Type B pancreatic cell (in vitro differentiated cells): ENCODE measurements around the gene SLC12A6. TPM values are rescaled to one million over a fixed set of nuclear protein-coding genes. Genes with fewer than 3 reads are reported as not detected.

Experiments used
- DNase-seq: peaks from one replicate; pipeline ENCODE4 v3.0.0; 2021; ENCODE audit warnings: mixed read lengths; ENCODE audit not compliant: unreplicated experiment; ENCODE audit errors: extremely low spot score
- H3K27ac Mint-ChIP-seq: 2 replicates; pipeline ENCODE4 v1.8.0; 2021; ENCODE audit warnings: mild to moderate bottlenecking, mixed read lengths
- H3K27me3 Mint-ChIP-seq: 2 replicates; pipeline ENCODE4 v1.8.0; 2021; ENCODE audit warnings: mixed read lengths
- H3K36me3 Mint-ChIP-seq: 2 replicates; pipeline ENCODE4 v1.8.0; 2021; ENCODE audit warnings: mixed read lengths
- H3K4me1 Mint-ChIP-seq: one replicate; pipeline ENCODE4 v1.8.0; 2021; ENCODE audit warnings: mixed read lengths; ENCODE audit not compliant: unreplicated experiment
- H3K4me3 Mint-ChIP-seq: 2 replicates; pipeline ENCODE4 v1.8.0; 2021; ENCODE audit warnings: mild to moderate bottlenecking, mixed read lengths
- H3K9me3 Mint-ChIP-seq: 2 replicates; pipeline ENCODE4 v1.8.0; 2021; ENCODE audit warnings: mixed read lengths
- CTCF ChIP-seq: fragments of 200-600 bp; sonication (generic); conservative IDR thresholded peaks from 2 replicates; pipeline ENCODE4 v1.5.0; 2021; ENCODE audit warnings: antibody characterized with exemption, mild to moderate bottlenecking
- total RNA-seq: library from RNA; stranded (reverse); gene quantifications from 2 replicates; pipeline ENCODE4 v1.2.1, GENCODE V29; 2021; ENCODE audit warnings: low replicate concordance

SLC12A6 gene
- total RNA-seq, 1 donor from 2014 or later = 14.5 TPM

- Mint-ChIP-seq H3K27ac (no peak overlapping the region), H3K4me1 (no peaks in the 10 kb centered on the region)
- no peak for DNase-seq
Observed at GRCh38 chr15:34275721-34276120, 61.9 kb downstream of the SLC12A6 start.

GRCh38 chr15:34275154-34275553 is 62.4 kb downstream of the SLC12A6 start:
- H3K4me1 Mint-ChIP-seq = no peaks in the 10 kb centered on the region
- no peak for TF ChIP-seq CTCF
- peaks cover 4% of the 10 kb centered on the region for H3K36me3 Mint-ChIP-seq

More at GRCh38 chr15:34275721-34276120, 61.9 kb downstream of the SLC12A6 start:
- Mint-ChIP-seq H3K36me3 (peaks cover 4% of the 10 kb centered on the region), H3K4me3 (no peak overlapping the region), H3K27me3 (no peaks in the 10 kb centered on the region), H3K9me3 (peaks cover under 1% of the 10 kb centered on the region)
- no peak for TF ChIP-seq CTCF

GRCh38 chr15:34271493-34271892 is 66.1 kb downstream of the SLC12A6 start:
- H3K27me3 Mint-ChIP-seq = no peaks in the 10 kb centered on the region
- H3K27ac Mint-ChIP-seq = no peak overlapping the region
- H3K36me3 Mint-ChIP-seq = peaks cover 4% of the 10 kb centered on the region
- no peak for DNase-seq
- no peak overlapping the region for H3K4me3 Mint-ChIP-seq
- H3K9me3 Mint-ChIP-seq = no peaks in the 10 kb centered on the region
- H3K4me1 Mint-ChIP-seq = no peaks in the 10 kb centered on the region
- no peak for TF ChIP-seq CTCF

More at GRCh38 chr15:34275154-34275553, 62.4 kb downstream of the SLC12A6 start:
- no peaks in the 10 kb centered on the region for H3K27me3 Mint-ChIP-seq
- no peak overlapping the region for H3K4me3 Mint-ChIP-seq
- no peak for DNase-seq
- H3K27ac Mint-ChIP-seq = no peak overlapping the region
- H3K9me3 Mint-ChIP-seq = no peaks in the 10 kb centered on the region

- H3K27me3 Mint-ChIP-seq = no peaks in the 10 kb centered on the region
- DNase-seq = no peak
- H3K4me3 Mint-ChIP-seq = no peak overlapping the region
- H3K4me1 Mint-ChIP-seq = no peaks in the 10 kb centered on the region
- H3K9me3 Mint-ChIP-seq = no peaks in the 10 kb centered on the region
- H3K27ac Mint-ChIP-seq = no peak overlapping the region
- H3K36me3 Mint-ChIP-seq = peaks cover 4% of the 10 kb centered on the region
- no peak for TF ChIP-seq CTCF
Observed at GRCh38 chr15:34266751-34267150, 70.8 kb downstream of the SLC12A6 start.

GRCh38 chr15:34264076-34264475 is 73.5 kb downstream of the SLC12A6 start:
- Mint-ChIP-seq H3K27ac (no peak overlapping the region), H3K4me1 (no peaks in the 10 kb centered on the region), H3K36me3 (peaks cover 4% of the 10 kb centered on the region), H3K27me3 (no peaks in the 10 kb centered on the region), H3K9me3 (no peaks in the 10 kb centered on the region), H3K4me3 (no peak overlapping the region)
- no peak for TF ChIP-seq CTCF
- DNase-seq = no peak

GRCh38 chr15:34262362-34262761 is 75.2 kb downstream of the SLC12A6 start:
- Mint-ChIP-seq H3K4me3 (no peak overlapping the region), H3K27me3 (no peaks in the 10 kb centered on the region), H3K9me3 (no peaks in the 10 kb centered on the region), H3K36me3 (peaks cover 4% of the 10 kb centered on the region), H3K4me1 (no peaks in the 10 kb centered on the region), H3K27ac (no peak overlapping the region)
- DNase-seq = no peak
- no peak for TF ChIP-seq CTCF
